Bronchial epithelial cell (primary cell): ENCODE results near the gene CSRP3. TPM values are rescaled to one million over a fixed set of nuclear protein-coding genes. Genes with fewer than 3 reads are reported as not detected.
A peak's percentile ranks its signal among the peaks of the same experiment; 100 is the strongest.
"Not testable (repeated sequence)": the region's sequence is repeated elsewhere in the genome, so short reads cannot be mapped to it uniquely, and the experiment has no call there.

ENCODE experiments used
- DNase-seq: peaks from one replicate; pipeline ENCODE4 v3.0.0-alpha.2; 2010; ENCODE audit warnings: low read depth
- FAIRE-seq: peaks from 2 replicates; lab custom pipeline; 2011; peaks lifted over from hg19 to GRCh38; lab: Jason Lieb, UNC
- H3K27me3 ChIP-seq: 2 replicates; pipeline ENCODE4 v1.5.1; 2011; ENCODE audit warnings: low read length; ENCODE audit not compliant: control insufficient read depth, insufficient read depth
- H3K36me3 ChIP-seq: 2 replicates; pipeline ENCODE4 v1.5.1; 2011; ENCODE audit warnings: low read length; ENCODE audit not compliant: control insufficient read depth, insufficient read depth
- H3K4me3 ChIP-seq: 2 replicates; pipeline ENCODE4 v1.5.1; 2011; ENCODE audit warnings: mild to moderate bottlenecking, low read depth, low read length, control low read depth
- total RNA-seq: library from RNA; depleted of rRNA; stranded (reverse); fragments of >200 nt; gene quantifications from 2 replicates; pipeline ENCODE4 v1.2.1, GENCODE V29; 2014
- TF ChIP-seq, protein P1 (sequence below): IDR thresholded peaks from 2 replicates; pipeline ENCODE4 v1.5.1; 2011; ENCODE audit warnings: mild to moderate bottlenecking, moderate library complexity, low read length, control low read depth, inconsistent platforms; ENCODE audit not compliant: insufficient read depth, severe bottlenecking

CSRP3 gene
- total RNA-seq, 1 donor from 2014 or later: not detected

GRCh38 chr11:19162951-19163505 is 38.8 kb downstream of the CSRP3 start:
- TF ChIP-seq, protein P1, sequence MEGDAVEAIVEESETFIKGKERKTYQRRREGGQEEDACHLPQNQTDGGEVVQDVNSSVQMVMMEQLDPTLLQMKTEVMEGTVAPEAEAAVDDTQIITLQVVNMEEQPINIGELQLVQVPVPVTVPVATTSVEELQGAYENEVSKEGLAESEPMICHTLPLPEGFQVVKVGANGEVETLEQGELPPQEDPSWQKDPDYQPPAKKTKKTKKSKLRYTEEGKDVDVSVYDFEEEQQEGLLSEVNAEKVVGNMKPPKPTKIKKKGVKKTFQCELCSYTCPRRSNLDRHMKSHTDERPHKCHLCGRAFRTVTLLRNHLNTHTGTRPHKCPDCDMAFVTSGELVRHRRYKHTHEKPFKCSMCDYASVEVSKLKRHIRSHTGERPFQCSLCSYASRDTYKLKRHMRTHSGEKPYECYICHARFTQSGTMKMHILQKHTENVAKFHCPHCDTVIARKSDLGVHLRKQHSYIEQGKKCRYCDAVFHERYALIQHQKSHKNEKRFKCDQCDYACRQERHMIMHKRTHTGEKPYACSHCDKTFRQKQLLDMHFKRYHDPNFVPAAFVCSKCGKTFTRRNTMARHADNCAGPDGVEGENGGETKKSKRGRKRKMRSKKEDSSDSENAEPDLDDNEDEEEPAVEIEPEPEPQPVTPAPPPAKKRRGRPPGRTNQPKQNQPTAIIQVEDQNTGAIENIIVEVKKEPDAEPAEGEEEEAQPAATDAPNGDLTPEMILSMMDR: no peak
- FAIRE-seq (no peak), DNase-seq (no peak)
- H3K4me3 ChIP-seq: no peak overlapping the region
- no peaks in the 10 kb centered on the region for H3K27me3 ChIP-seq
- H3K36me3 ChIP-seq: peaks cover 5% of the 10 kb centered on the region

- FAIRE-seq: no peak
- peaks cover 4% of the 10 kb centered on the region for H3K36me3 ChIP-seq
- no peak overlapping the region for H3K4me3 ChIP-seq
- TF ChIP-seq, protein P1: no peak
- H3K27me3 ChIP-seq: no peaks in the 10 kb centered on the region
- no peak for DNase-seq
Measured at GRCh38 chr11:19161651-19162050, 40.1 kb downstream of the CSRP3 start.

DNA sequence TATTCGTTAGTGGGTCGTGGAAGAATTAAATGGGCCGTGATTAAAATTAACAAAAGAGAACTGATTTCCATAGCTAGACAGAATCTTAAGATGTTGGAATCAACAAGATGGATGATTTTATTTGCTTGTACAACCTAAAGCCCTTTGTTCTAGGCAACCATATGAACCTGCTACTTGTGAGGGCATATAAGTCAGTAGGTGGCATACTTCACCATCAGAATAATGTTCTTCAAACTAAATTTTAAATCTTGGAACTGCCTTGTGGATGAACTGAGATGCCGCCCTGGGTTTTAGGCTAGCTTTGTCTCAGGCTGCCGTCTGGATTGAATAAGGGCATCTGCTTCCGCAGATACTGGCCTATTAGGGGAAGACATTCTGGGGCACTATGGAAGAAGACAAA is 40.9 kb downstream of the CSRP3 start:
- no peaks in the 10 kb centered on the region for H3K27me3 ChIP-seq
- TF ChIP-seq, protein P1: peak; percentile 12
- FAIRE-seq (no peak), DNase-seq (peak; percentile 36)
- no peak overlapping the region for H3K4me3 ChIP-seq
- H3K36me3 ChIP-seq: peaks cover 4% of the 10 kb centered on the region

GRCh38 chr11:19156892-19157291 is 44.9 kb downstream of the CSRP3 start:
- Histone ChIP-seq H3K27me3 (no peaks in the 10 kb centered on the region), H3K36me3 (peaks cover 4% of the 10 kb centered on the region), H3K4me3 (no peak overlapping the region)
- FAIRE-seq (no peak), DNase-seq (no peak)
- TF ChIP-seq, protein P1: no peak

- H3K36me3 ChIP-seq: no peaks in the 10 kb centered on the region
- FAIRE-seq (no peak), DNase-seq (no peak)
- H3K27me3 ChIP-seq: no peaks in the 10 kb centered on the region
- TF ChIP-seq, protein P1: no peak
- H3K4me3 ChIP-seq: no peak overlapping the region
Measured at GRCh38 chr11:19145319-19145718, 56.5 kb downstream of the CSRP3 start.

DNA sequence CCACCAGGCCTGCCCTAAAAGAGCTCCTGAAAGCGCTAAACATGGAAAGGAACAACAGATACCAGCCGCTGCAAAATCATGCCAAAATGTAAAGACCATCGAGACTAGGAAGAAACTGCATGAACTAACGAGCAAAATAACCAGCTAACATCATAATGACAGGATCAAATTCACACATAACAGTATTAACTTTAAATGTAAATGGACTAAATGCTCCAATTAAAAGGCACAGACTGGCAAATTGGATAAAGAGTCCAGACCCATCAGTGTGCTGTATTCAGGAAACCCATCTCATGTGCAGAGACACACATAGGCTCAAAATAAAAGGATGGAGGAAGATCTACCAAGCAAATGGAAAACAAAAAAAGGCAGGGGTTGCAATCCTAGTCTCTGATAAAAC is 64.9 kb downstream of the CSRP3 start:
- H3K27me3 ChIP-seq, H3K36me3 ChIP-seq, FAIRE-seq, H3K4me3 ChIP-seq, DNase-seq: not testable (repeated sequence)
